Heart right ventricle (tissue), 16 donors: Measurements from ENCODE around the gene WDR47. TPM values are rescaled to one million over a fixed set of nuclear protein-coding genes. Genes with fewer than 3 reads are reported as not detected.

ENCODE experiments used
- ATAC-seq, 8 donors: fragments of 200-7000 bp; cut with Tn5 transposase; one replicate each; pipeline ENCODE4 v1.9.1; 2020; ENCODE audit warnings: mild to moderate bottlenecking in 8 of 8, moderate library complexity in 8 of 8, moderate number of reproducible peaks in 1 of 8
- DNase-seq, 2 donors: peaks; one replicate each; pipeline ENCODE4 v3.0.0-alpha.2; 2020
- H3K27ac ChIP-seq, 10 donors: fragments of 200-600 bp; sonication (generic) in 2 of 10; one replicate each; pipeline versions ENCODE4 v1.5.0 to v1.8.0; 2020 to 2022; ENCODE audit warnings: mild to moderate bottlenecking in 3 of 10
- H3K27me3 ChIP-seq, 7 donors: fragments of 200-600 bp; one replicate each; pipeline ENCODE4 v1.8.0; 2021 to 2022; ENCODE audit warnings: mild to moderate bottlenecking in 2 of 7
- H3K36me3 ChIP-seq, 9 donors: fragments of 200-600 bp; sonication (generic) in 1 of 9; one replicate each; pipeline versions ENCODE4 v1.5.0 to v1.8.0; 2020 to 2022; ENCODE audit warnings: mild to moderate bottlenecking in 2 of 9
- H3K4me1 ChIP-seq, 9 donors: fragments of 200-600 bp; sonication (generic) in 1 of 9; one replicate each; pipeline versions ENCODE4 v1.5.0 to v1.8.0; 2020 to 2022; ENCODE audit warnings: mild to moderate bottlenecking in 4 of 9
- H3K4me3 ChIP-seq, 10 donors: fragments of 200-600 bp; sonication (generic) in 2 of 10; one replicate each; pipeline versions ENCODE4 v1.5.0 to v1.8.0; 2020 to 2022; ENCODE audit warnings: mild to moderate bottlenecking in 7 of 10, moderate library complexity in 2 of 10
- H3K9me3 ChIP-seq, 11 donors: fragments of 200-600 bp in 10 of 11; sonication (generic) in 2 of 11; one replicate each; pipeline versions ENCODE4 v1.5.0 to v1.8.0; 2013 to 2022; ENCODE audit warnings: mild to moderate bottlenecking in 2 of 11, control low read depth in 1 of 11, moderate library complexity in 1 of 11
- CTCF ChIP-seq, 9 donors: fragments of 200-600 bp; sonication (generic) in 2 of 9; IDR thresholded peaks; one replicate each; pipeline versions ENCODE4 v1.5.0 to v1.8.0; 2021 to 2022; ENCODE audit warnings: antibody characterized with exemption in 9 of 9, mild to moderate bottlenecking in 5 of 9, moderate library complexity in 1 of 9
- WGBS, 2 donors: extraction: QIAGEN DNeasy Blood & Tissue Kit; methylation state at CpG; one replicate each; pipeline ENCODE4 v1.1.7; 2013; ENCODE audit warnings: inconsistent platforms in 1 of 2; 5-methylcytosine and 5-hydroxymethylcytosine counted together
- intact Hi-C, 10 donors: fragments of 100-400 bp; cut with DNase I; formaldehyde crosslinking; loops; one replicate each; pipeline versions ENCODE4 v1.11.1 to v1.14.2; 2022
- polyA plus RNA-seq, 2 donors: library from polyadenylated mRNA; stranded (reverse); fragments of 200-250 nt; gene quantifications; one replicate each; pipeline ENCODE4 v1.2.3, GENCODE V29; 2013
- total RNA-seq, 10 donors: library from RNA; stranded (reverse); fragmentation: NEBNext Ultra II Directional in 3 of 10; extraction: Animal tissue kit (Norgen Biotek cat#: 25700) in 3 of 10; gene quantifications; one replicate each; pipeline versions ENCODE4 v1.2.1 to v1.2.4, GENCODE V29; 2021 to 2023
- donor health status: Arrhythmogenic right ventricular cardiomyopathy.
- donor health status: ischemic (EF 13 %, LVEDD 7.1; RV severe dilation, severe dysfunction).
- donor health status: healthy with polysubstance abuse.
- donor health status: DM: no; HTN: yes; CAD: no.
- donor health status: DM: no; HTN: no; CAD: no.
- donor health status: ischemic (EF 25% LVEDD 6.9; RV normal size, moderate dysfunction).
- donor health status: ischemic (EF 25% LVEDD 5.7; RV mildly dilated, moderate dysfunction).
- donor health status: healthy.
- donor health status: DM: yes; HTN: yes; CAD: no.
- donor health status: Ischemic cardiomyopathy.
- donor health status: ischemic (EF 35%, LVEDD 5.7; RV mildly dilated, moderate dysfunction).
- donor health status: nonischemic (EF 11% LVEDD 7.7; RV severe dilation, severe dysfunction).
- donor health status: DM: yes; HTN: yes; CAD: no.
- donor health status: PGD.
- donor health status: ischemic (EF 29% LVEDD 5.4; RV normal size, mild dysfunction).
- donor health status: nonischemic (EF 23%, LVEDD 6.1; RV moderate dilation, normal function).

Gene WDR47
- total and polyA plus RNA-seq, 12 donors, result 3.5 to 20.6 (median 14.0) TPM

DNA sequence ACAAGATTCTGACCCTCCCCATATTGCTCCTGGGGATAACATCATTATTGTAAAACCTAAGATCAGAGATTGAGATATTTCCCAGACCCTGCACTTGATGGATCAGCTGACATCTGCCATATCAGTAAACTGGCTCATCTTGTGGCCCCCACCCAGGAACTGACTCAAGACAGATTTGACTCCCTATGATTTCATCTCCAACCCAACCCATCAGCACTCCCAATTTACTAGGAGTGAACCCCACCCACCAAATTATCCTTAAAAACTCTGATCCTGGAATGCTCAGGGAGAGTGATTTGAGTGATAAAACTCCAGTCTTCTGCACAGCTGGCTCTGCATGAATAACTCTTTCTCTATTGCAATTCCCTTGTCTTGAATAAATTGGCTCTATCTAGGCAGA, 72.6 kb downstream of the WDR47 start:
- no peak overlapping the region for H3K27ac ChIP-seq
- H3K4me3 ChIP-seq, result no peak overlapping the region
- H3K36me3 ChIP-seq, result peaks cover 0 to 54% (median 16%) of the 10 kb centered on the region in 9 donors
- no peaks in the 10 kb centered on the region for H3K27me3 ChIP-seq
- intact Hi-C loops, result loop anchor here in 4 of 10 donors (10.0 kb wide), 2 partner anchors 135 to 145 kb away; partner anchors contain the start of gene ELAPOR1 (in 3 of the 4)
- TF ChIP-seq CTCF (IDR thresholded peaks at IDR 0.05), result no peak
- no peaks in the 10 kb centered on the region for H3K9me3 ChIP-seq
- ATAC-seq, result no peak
- DNase-seq, result no peak
- peaks cover 0 to under 1% (median 0%) of the 10 kb centered on the region in 9 donors for H3K4me1 ChIP-seq

GRCh38 chr1:108963052-108963686, 78.7 kb downstream of the WDR47 start, which contains the start of gene CLCC1:
Gene CLCC1, minus strand, starts transcription at chr1:108963484. Its CDS starts 13,047 bp downstream, at chr1:108950437.
- 0% methylated on average over 72 of the region's 72 CpGs for WGBS, 2 donors
- DNase-seq (peak; percentile 91 to 95), ATAC-seq (peak; percentile 97 to 99 (median 98))
- Histone ChIP-seq H3K9me3 (no peaks in the 10 kb centered on the region), H3K27me3 (no peaks in the 10 kb centered on the region), H3K36me3 (peaks cover 0 to 18% (median 0%) of the 10 kb centered on the region in 9 donors), H3K27ac (peak within 1 kb of the TSS; percentile 92 to 97 (median 96)), H3K4me3 (peak within 1 kb of the TSS; percentile 55 to 93 (median 79)), H3K4me1 (peaks cover 9 to 29% (median 19%) of the 10 kb centered on the region in 9 donors)
- TF ChIP-seq CTCF (IDR thresholded peaks at IDR 0.05), result peak in 1 of 9 donors; percentile 6
- intact Hi-C loops, result loop anchor here in 6 of 10 donors (2.0 to 10.0 kb wide), 4 partner anchors 138 to 152 kb away; partner anchors contain the start of gene ELAPOR1 (in 3 of the 6)

GRCh38 chr1:108962681-108963051, 79.2 kb downstream of the WDR47 start:
- 9 to 16% methylated on average over 12 of the region's 12 CpGs for whole genome bisulfite sequencing, 2 donors
- H3K4me1 ChIP-seq, result peaks cover 9 to 32% (median 19%) of the 10 kb centered on the region in 9 donors
- TF ChIP-seq CTCF (IDR thresholded peaks at IDR 0.05), result no peak

GRCh38 chr1:108961752-108962486, 80.0 kb downstream of the WDR47 start:
- DNase-seq (no peak), ATAC-seq (no peak)
- peaks cover 9 to 39% (median 20%) of the 10 kb centered on the region in 9 donors for H3K4me1 ChIP-seq
- intact Hi-C loops, result loop anchor here in 6 of 10 donors (2.0 to 10.0 kb wide), 4 partner anchors 139 to 153 kb away; partner anchors contain the start of gene ELAPOR1 (in 3 of the 6)
- H3K27ac ChIP-seq, result peak overlapping the region in 7 of 10 donors; percentile 93 to 97 (median 96)
- peaks cover 0 to 21% (median 0%) of the 10 kb centered on the region in 9 donors for H3K36me3 ChIP-seq
- WGBS, 2 donors, result 93 to 94% methylated on average over 15 of the region's 15 CpGs
- H3K27me3 ChIP-seq, result no peaks in the 10 kb centered on the region
- peak overlapping the region in 9 of 10 donors; percentile 67 to 93 (median 80) for H3K4me3 ChIP-seq
- TF ChIP-seq CTCF (IDR thresholded peaks at IDR 0.05), result no peak
- no peaks in the 10 kb centered on the region for H3K9me3 ChIP-seq

More at GRCh38 chr1:108962681-108963051, 79.2 kb downstream of the WDR47 start:
- intact Hi-C loops, result loop anchor here in 6 of 10 donors (2.0 to 10.0 kb wide), 4 partner anchors 138 to 152 kb away; partner anchors contain the start of gene ELAPOR1 (in 3 of the 6)
- H3K9me3 ChIP-seq, result no peaks in the 10 kb centered on the region
- DNase-seq (peak; percentile 10 to 20), ATAC-seq (no peak)
- no peaks in the 10 kb centered on the region for H3K27me3 ChIP-seq
- H3K27ac ChIP-seq, result peak overlapping the region; percentile 92 to 97 (median 96)
- H3K36me3 ChIP-seq, result peaks cover 0 to 20% (median 0%) of the 10 kb centered on the region in 9 donors
- H3K4me3 ChIP-seq, result peak overlapping the region; percentile 55 to 93 (median 79)
